IMR-90 (cell line): ENCODE results near the gene MYPOP. TPM values are rescaled to one million over a fixed set of nuclear protein-coding genes. Genes with fewer than 3 reads are reported as not detected.

Experiments used
- ATAC-seq: fragments of 200-7000 bp; cut with Tn5 transposase; 2 replicates; pipeline ENCODE4 v1.9.1; 2020; ENCODE audit warnings: low read depth, mild to moderate bottlenecking, moderate library complexity
- BruUV-seq: library from RNA; stranded (reverse); fragments of 400-500 nt; replicated peaks from 2 replicates; lab custom pipeline; 2021; lab: Mats Ljungman, UMichigan
- CTCF ChIA-PET: fragments of 300-600 bp; formaldehyde crosslinking; extraction: SDS; loops from one replicate; lab custom pipeline; 2021; ENCODE audit warnings: antibody characterized with exemption; lab: Yijun Ruan, JAX
- POLR2A ChIA-PET: fragments of 300-600 bp; sonication (Branson Sonifier 250); formaldehyde crosslinking; loops from one replicate; lab custom pipeline; 2022; ENCODE audit warnings: antibody characterized with exemption; ENCODE audit not compliant: unreplicated experiment; lab: Charles Lee
- DNase-seq: peaks from one replicate; pipeline ENCODE4 v3.0.0; 2013
- H2AFZ ChIP-seq: replicated peaks from 2 replicates; pipeline ENCODE3; 2013; ENCODE audit warnings: low read length, mild to moderate bottlenecking; ENCODE audit not compliant: poor library complexity
- H2AK5ac ChIP-seq: 2 replicates; pipeline ENCODE4 v1.6.1; 2013; ENCODE audit warnings: low read depth, low read length, inconsistent platforms
- H2AK9ac ChIP-seq: replicated peaks from 2 replicates; pipeline ENCODE3; 2013; ENCODE audit warnings: mild to moderate bottlenecking, low read depth, low read length, moderate library complexity; ENCODE audit not compliant: poor library complexity
- H2BK120ac ChIP-seq: 2 replicates; pipeline ENCODE4 v1.6.1; 2013; ENCODE audit warnings: low read depth, low read length, inconsistent platforms
- H2BK15ac ChIP-seq: 3 replicates; pipeline ENCODE4 v1.6.1; 2013; ENCODE audit warnings: low read depth, low read length, inconsistent platforms
- H2BK20ac ChIP-seq: 2 replicates; pipeline ENCODE4 v1.6.1; 2013; ENCODE audit warnings: low read depth, mild to moderate bottlenecking, inconsistent platforms, low read length, moderate library complexity
- H2BK5ac ChIP-seq: 2 replicates; pipeline ENCODE4 v1.6.1; 2013; ENCODE audit warnings: mild to moderate bottlenecking, low read depth, low read length, inconsistent platforms; ENCODE audit not compliant: poor library complexity, severe bottlenecking
- H3K14ac ChIP-seq: replicated peaks from 2 replicates; pipeline ENCODE4 v1.6.1; 2013; ENCODE audit warnings: low read depth, low read length, inconsistent platforms
- H3K18ac ChIP-seq: 2 replicates; pipeline ENCODE4 v1.6.1; 2013; ENCODE audit warnings: low read depth, low read length, control low read depth
- H3K23ac ChIP-seq: 2 replicates; pipeline ENCODE4 v1.6.1; 2013; ENCODE audit warnings: low read depth, low read length, inconsistent platforms
- H3K27ac ChIP-seq: 2 replicates; pipeline ENCODE4 v1.5.1; 2013; ENCODE audit warnings: mild to moderate bottlenecking, control low read depth, low read length; ENCODE audit not compliant: insufficient read depth
- H3K27me3 ChIP-seq: 2 replicates; pipeline ENCODE4 v1.6.1; 2013; ENCODE audit warnings: low read length; ENCODE audit not compliant: control insufficient read depth, insufficient read depth
- H3K36me3 ChIP-seq: 2 replicates; pipeline ENCODE4 v1.6.1; 2013; ENCODE audit warnings: low read length, mixed read lengths; ENCODE audit not compliant: control insufficient read depth, insufficient read depth
- H3K4ac ChIP-seq: 2 replicates; pipeline ENCODE4 v1.6.1; 2013; ENCODE audit warnings: low read depth, low read length, inconsistent platforms
- H3K4me1 ChIP-seq: 2 replicates; pipeline ENCODE4 v1.6.1; 2013; ENCODE audit warnings: low read length, mixed read lengths; ENCODE audit not compliant: control insufficient read depth, insufficient read depth
- H3K4me2 ChIP-seq: 2 replicates; pipeline ENCODE4 v1.6.1; 2013; ENCODE audit warnings: low read depth, mild to moderate bottlenecking, control low read depth, low read length, moderate library complexity
- H3K4me3 ChIP-seq: 2 replicates; pipeline ENCODE4 v1.5.1; 2013; ENCODE audit warnings: low read depth, mild to moderate bottlenecking, control low read depth, low read length, moderate library complexity; ENCODE audit not compliant: insufficient read depth
- H3K56ac ChIP-seq: 2 replicates; pipeline ENCODE4 v1.6.1; 2013; ENCODE audit warnings: low read length, inconsistent platforms; ENCODE audit not compliant: insufficient read depth; ENCODE audit errors: extremely low read depth
- H3K79me1 ChIP-seq, 2 experiments: 2 replicates each; pipeline ENCODE4 v1.6.1; 2013; ENCODE audit warnings: low read length in 2 of 2, inconsistent platforms in 1 of 2, low read depth in 1 of 2
- H3K9ac ChIP-seq: 2 replicates; pipeline ENCODE4 v1.6.1; 2013; ENCODE audit warnings: low read depth, low read length, control low read depth
- H3K9me1 ChIP-seq: 2 replicates; pipeline ENCODE4 v1.6.1; 2013; ENCODE audit warnings: low read length, inconsistent platforms; ENCODE audit not compliant: insufficient read depth
- H3K9me3 ChIP-seq: 2 replicates; pipeline ENCODE4 v1.6.1; 2013; ENCODE audit warnings: low read length; ENCODE audit not compliant: control insufficient read depth, insufficient read depth
- H4K20me1 ChIP-seq: 2 replicates; pipeline ENCODE4 v1.6.1; 2013; ENCODE audit warnings: low read length, inconsistent platforms; ENCODE audit not compliant: insufficient read depth
- H4K5ac ChIP-seq: 2 replicates; pipeline ENCODE4 v1.6.1; 2013; ENCODE audit warnings: mild to moderate bottlenecking, low read depth, low read length, control low read depth
- H4K8ac ChIP-seq, 2 experiments: 2 replicates each; pipeline ENCODE4 v1.6.1; 2013; ENCODE audit warnings: low read depth in 2 of 2, low read length in 2 of 2, control low read depth in 1 of 2, inconsistent platforms in 1 of 2
- H4K91ac ChIP-seq: 2 replicates; pipeline ENCODE4 v1.6.1; 2013; ENCODE audit warnings: low read depth, low read length, inconsistent platforms; ENCODE audit not compliant: insufficient read depth
- BHLHE40 ChIP-seq: fragments of 150-350 bp; IDR thresholded peaks from 2 replicates; pipeline ENCODE4 v1.6.1; 2016; ENCODE audit warnings: mild to moderate bottlenecking, low read depth, low read length
- CEBPB ChIP-seq: IDR thresholded peaks from 2 replicates; pipeline ENCODE4 v1.6.1; 2012; ENCODE audit warnings: low read depth, low read length, improper control_type of control experiment
- CHD1 ChIP-seq: IDR thresholded peaks from 2 replicates; pipeline ENCODE4 v1.6.1; 2012; ENCODE audit warnings: low read depth, low read length, improper control_type of control experiment
- ELK1 ChIP-seq: fragments of 150-350 bp; IDR thresholded peaks from 2 replicates; pipeline ENCODE4 v1.6.1; 2016; ENCODE audit warnings: low read depth, mild to moderate bottlenecking, low read length, moderate library complexity, borderline replicate concordance
- FOS ChIP-seq: fragments of 150-350 bp; IDR thresholded peaks from 2 replicates; pipeline ENCODE4 v1.6.1; 2016; ENCODE audit warnings: low read depth, low read length
- MAFK ChIP-seq: IDR thresholded peaks from 2 replicates; pipeline ENCODE4 v1.6.1; 2012; ENCODE audit warnings: low read depth, low read length, improper control_type of control experiment
- MAZ ChIP-seq: IDR thresholded peaks from 2 replicates; pipeline ENCODE4 v1.6.1; 2012; ENCODE audit warnings: low read depth, mild to moderate bottlenecking, low read length, improper control_type of control experiment, moderate library complexity, borderline replicate concordance
- MXI1 ChIP-seq: IDR thresholded peaks from 2 replicates; pipeline ENCODE4 v1.6.1; 2012; ENCODE audit warnings: low read depth, mild to moderate bottlenecking, low read length, moderate library complexity, borderline replicate concordance
- NFE2L2 ChIP-seq: fragments of 150-350 bp; IDR thresholded peaks from 2 replicates; pipeline ENCODE4 v1.6.1; 2016; ENCODE audit warnings: low read depth, mild to moderate bottlenecking, low read length
- POLR2A ChIP-seq: IDR thresholded peaks from 2 replicates; pipeline ENCODE4 v1.6.1; 2012; ENCODE audit warnings: mild to moderate bottlenecking, low read depth, low read length
- RAD21 ChIP-seq: IDR thresholded peaks from 2 replicates; pipeline ENCODE4 v1.6.1; 2012; ENCODE audit warnings: low read length, improper control_type of control experiment
- RCOR1 ChIP-seq: IDR thresholded peaks from 2 replicates; pipeline ENCODE4 v1.6.1; 2012; ENCODE audit warnings: mild to moderate bottlenecking, low read length, improper control_type of control experiment; ENCODE audit not compliant: insufficient replicate concordance
- RFX5 ChIP-seq: IDR thresholded peaks from 2 replicates; pipeline ENCODE4 v1.8.0; 2012; ENCODE audit warnings: low read depth, mild to moderate bottlenecking, low read length, moderate library complexity
- SMC3 ChIP-seq: fragments of 150-350 bp; IDR thresholded peaks from 2 replicates; pipeline ENCODE4 v1.6.1; 2016; ENCODE audit warnings: low read depth, mild to moderate bottlenecking, antibody characterized with exemption, low read length, moderate library complexity
- WGBS, 2 experiments: methylation state at CpG; one replicate each; pipeline versions ENCODE4 v1.1.5 to v1.1.7; 2013; ENCODE audit warnings: missing lambda C conversion rate in 2 of 2; ENCODE audit not compliant: insufficient read length in 1 of 2; ENCODE audit errors: extremely low coverage in 2 of 2; 5-methylcytosine and 5-hydroxymethylcytosine counted together
- dilution Hi-C: fragments of 300-500 bp; cut with HindIII; formaldehyde crosslinking; loops from one replicate; pipeline ENCODE4 v1.14.3; 2018; ENCODE audit warnings: low sequenced_read_pairs; ENCODE audit not compliant: unreplicated experiment
- in situ Hi-C: fragments of 300-500 bp; cut with MboI; formaldehyde crosslinking; loops from 3 replicates; pipeline ENCODE4 v1.14.3; 2019; ENCODE audit warnings: low sequenced_read_pairs, inconsistent platforms, mixed read lengths
- intact Hi-C: fragments of 100-400 bp; cut with micrococcal nuclease; formaldehyde crosslinking; loops from 2 replicates; pipeline ENCODE4 v1.10.0; 2022
- polyA plus RNA-seq, 3 experiments: library from polyadenylated mRNA; depleted of rRNA; stranded (reverse); fragments of >200 nt; gene quantifications; 2 replicates each; pipeline ENCODE4 v1.2.3, GENCODE V29; 2012; ENCODE audit warnings: low replicate concordance in 1 of 3
- total RNA-seq: library from RNA; depleted of rRNA; stranded (reverse); fragments of >200 nt; gene quantifications from 2 replicates; pipeline ENCODE4 v1.2.3, GENCODE V29; 2012
- TF ChIP-seq, protein P1 (sequence below): fragments of 150-350 bp; IDR thresholded peaks from 2 replicates; pipeline ENCODE4 v1.6.1; 2017; ENCODE audit warnings: mild to moderate bottlenecking, antibody characterized with exemption, low read length, low read depth
- TF ChIP-seq, protein P2 (sequence below): conservative IDR thresholded peaks from 2 replicates; pipeline ENCODE4 v1.5.1; 2012; ENCODE audit warnings: mild to moderate bottlenecking, low read depth, low read length, improper control_type of control experiment

The MYPOP gene
- total and polyA plus RNA-seq, 2 of the 4 experiments (the other 2 are of a cell fraction), result 0.36 to 2.8 TPM

GRCh38 chr19:45911291-45911690, 8.9 kb upstream of the MYPOP start:
- no peak overlapping the region for H3K27ac ChIP-seq
- H3K56ac ChIP-seq, result no peak overlapping the region
- TF ChIP-seq BHLHE40 (no peak), CHD1 (no peak), MAZ (no peak), SMC3 (no peak), MXI1 (no peak), CEBPB (no peak), RCOR1 (no peak), FOS (no peak), ELK1 (no peak), RFX5 (no peak), MAFK (no peak), RAD21 (no peak), POLR2A (no peak), NFE2L2 (no peak)
- TF ChIP-seq, protein P1, sequence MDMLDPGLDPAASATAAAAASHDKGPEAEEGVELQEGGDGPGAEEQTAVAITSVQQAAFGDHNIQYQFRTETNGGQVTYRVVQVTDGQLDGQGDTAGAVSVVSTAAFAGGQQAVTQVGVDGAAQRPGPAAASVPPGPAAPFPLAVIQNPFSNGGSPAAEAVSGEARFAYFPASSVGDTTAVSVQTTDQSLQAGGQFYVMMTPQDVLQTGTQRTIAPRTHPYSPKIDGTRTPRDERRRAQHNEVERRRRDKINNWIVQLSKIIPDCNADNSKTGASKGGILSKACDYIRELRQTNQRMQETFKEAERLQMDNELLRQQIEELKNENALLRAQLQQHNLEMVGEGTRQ, result no peak
- TF ChIP-seq, protein P2, sequence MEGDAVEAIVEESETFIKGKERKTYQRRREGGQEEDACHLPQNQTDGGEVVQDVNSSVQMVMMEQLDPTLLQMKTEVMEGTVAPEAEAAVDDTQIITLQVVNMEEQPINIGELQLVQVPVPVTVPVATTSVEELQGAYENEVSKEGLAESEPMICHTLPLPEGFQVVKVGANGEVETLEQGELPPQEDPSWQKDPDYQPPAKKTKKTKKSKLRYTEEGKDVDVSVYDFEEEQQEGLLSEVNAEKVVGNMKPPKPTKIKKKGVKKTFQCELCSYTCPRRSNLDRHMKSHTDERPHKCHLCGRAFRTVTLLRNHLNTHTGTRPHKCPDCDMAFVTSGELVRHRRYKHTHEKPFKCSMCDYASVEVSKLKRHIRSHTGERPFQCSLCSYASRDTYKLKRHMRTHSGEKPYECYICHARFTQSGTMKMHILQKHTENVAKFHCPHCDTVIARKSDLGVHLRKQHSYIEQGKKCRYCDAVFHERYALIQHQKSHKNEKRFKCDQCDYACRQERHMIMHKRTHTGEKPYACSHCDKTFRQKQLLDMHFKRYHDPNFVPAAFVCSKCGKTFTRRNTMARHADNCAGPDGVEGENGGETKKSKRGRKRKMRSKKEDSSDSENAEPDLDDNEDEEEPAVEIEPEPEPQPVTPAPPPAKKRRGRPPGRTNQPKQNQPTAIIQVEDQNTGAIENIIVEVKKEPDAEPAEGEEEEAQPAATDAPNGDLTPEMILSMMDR, result no peak
- H3K4me2 ChIP-seq, result no peak overlapping the region
- BruUV-seq, result no TSS peak
- no peak overlapping the region for H2BK5ac ChIP-seq
- H3K9ac ChIP-seq, result no peak overlapping the region
- ATAC-seq (no peak), DNase-seq (no peak)
- H2AFZ ChIP-seq, result no peak overlapping the region
- no peak overlapping the region for H3K14ac ChIP-seq
- dilution Hi-C loops, result no loop called here
- no peaks in the 10 kb centered on the region for H3K36me3 ChIP-seq
- H2AK5ac ChIP-seq, result no peak overlapping the region
- H3K9me1 ChIP-seq, result peaks cover 3% of the 10 kb centered on the region; the same call in 1 of the 2 replicates
- CTCF ChIA-PET, result no interaction called here
- no peak overlapping the region for H2BK15ac ChIP-seq
- no peak overlapping the region for H4K5ac ChIP-seq
- no peaks in the 10 kb centered on the region for H3K4me1 ChIP-seq
- no peak overlapping the region for H3K4me3 ChIP-seq
- no peak overlapping the region for H2AK9ac ChIP-seq
- H3K27me3 ChIP-seq, result peaks cover 28% of the 10 kb centered on the region
- H3K18ac ChIP-seq, result no peak overlapping the region
- H3K4ac ChIP-seq, result no peak overlapping the region
- in situ Hi-C loops, result no loop called here
- no peaks in the 10 kb centered on the region for H4K20me1 ChIP-seq
- H2BK120ac ChIP-seq, result no peak overlapping the region
- no peaks in the 10 kb centered on the region for H3K79me1 ChIP-seq
- H4K8ac ChIP-seq, result no peak overlapping the region
- no CpG with 5 or more reads among the region's 8 CpGs for whole genome bisulfite sequencing, 2 experiments
- no peak overlapping the region for H3K23ac ChIP-seq
- intact Hi-C loops, result no loop called here
- POLR2A ChIA-PET, result no interaction called here
- H3K9me3 ChIP-seq, result no peaks in the 10 kb centered on the region
- H4K91ac ChIP-seq, result no peak overlapping the region
- no peak overlapping the region for H2BK20ac ChIP-seq
